H9 (cell line): ENCODE results near the gene GDI1. TPM values are rescaled to one million over a fixed set of nuclear protein-coding genes. Genes with fewer than 3 reads are reported as not detected.

Experiments used
- DNase-seq: peaks from one replicate; pipeline ENCODE4 v3.0.0-alpha.2; 2017
- H2AFZ ChIP-seq: one replicate; pipeline ENCODE4 v1.6.1; 2013; ENCODE audit warnings: mild to moderate bottlenecking, low read length, control low read depth, moderate library complexity
- H2AK5ac ChIP-seq: 2 replicates; pipeline ENCODE4 v1.6.1; 2013; ENCODE audit warnings: low read length, control low read depth, mixed read lengths; ENCODE audit not compliant: insufficient read length
- H2BK120ac ChIP-seq: one replicate; pipeline ENCODE4 v1.6.1; 2013; ENCODE audit warnings: low read depth, mild to moderate bottlenecking, low read length, control low read depth, inconsistent platforms; ENCODE audit not compliant: poor library complexity, severe bottlenecking
- H2BK12ac ChIP-seq: 2 replicates; pipeline ENCODE4 v1.6.1; 2013; ENCODE audit warnings: low read length, control low read depth, mixed read lengths, low read depth; ENCODE audit not compliant: insufficient read length
- H2BK15ac ChIP-seq: 2 replicates; pipeline ENCODE4 v1.6.1; 2013; ENCODE audit warnings: low read depth, low read length, control low read depth
- H2BK20ac ChIP-seq: one replicate; pipeline ENCODE4 v1.6.1; 2013; ENCODE audit warnings: low read depth, mild to moderate bottlenecking, low read length, control low read depth, inconsistent platforms; ENCODE audit not compliant: poor library complexity, severe bottlenecking
- H2BK5ac ChIP-seq: 2 replicates; pipeline ENCODE4 v1.6.1; 2013; ENCODE audit warnings: low read length, control low read depth, mixed read lengths; ENCODE audit not compliant: insufficient read length
- H3K14ac ChIP-seq: 2 replicates; pipeline ENCODE4 v1.6.1; 2013; ENCODE audit warnings: low read length, control low read depth; ENCODE audit not compliant: insufficient read depth
- H3K18ac ChIP-seq: 2 replicates; pipeline ENCODE4 v1.6.1; 2013; ENCODE audit warnings: low read depth, mild to moderate bottlenecking, mixed read lengths, low read length, control low read depth; ENCODE audit not compliant: insufficient read length
- H3K23ac ChIP-seq: 2 replicates; pipeline ENCODE4 v1.6.1; 2013; ENCODE audit warnings: low read length, control low read depth, mixed read lengths, low read depth; ENCODE audit not compliant: insufficient read length
- H3K23me2 ChIP-seq: 2 replicates; pipeline ENCODE4 v1.6.1; 2013; ENCODE audit warnings: low read depth, mild to moderate bottlenecking, mixed read lengths, low read length, control low read depth; ENCODE audit not compliant: insufficient read length, poor library complexity, severe bottlenecking
- H3K27ac ChIP-seq: 2 replicates; pipeline ENCODE4 v1.5.1; 2013; ENCODE audit warnings: low read length, control low read depth, mixed read lengths, low read depth; ENCODE audit not compliant: insufficient read length
- H3K27me3 ChIP-seq: 2 replicates; pipeline ENCODE4 v1.6.1; 2013; ENCODE audit warnings: low read length, control low read depth, inconsistent platforms; ENCODE audit not compliant: insufficient read depth
- H3K4ac ChIP-seq: 2 replicates; pipeline ENCODE4 v1.6.1; 2013; ENCODE audit warnings: low read depth, mild to moderate bottlenecking, control low read depth, inconsistent platforms, low read length, moderate library complexity
- H3K4me1 ChIP-seq: 2 replicates; pipeline ENCODE4 v1.6.1; 2013; ENCODE audit warnings: low read length, control low read depth, inconsistent platforms; ENCODE audit not compliant: insufficient read depth
- H3K4me2 ChIP-seq: 2 replicates; pipeline ENCODE4 v1.6.1; 2013; ENCODE audit warnings: low read length, control low read depth, mixed read lengths; ENCODE audit not compliant: insufficient read length, insufficient read depth
- H3K56ac ChIP-seq: 2 replicates; pipeline ENCODE4 v1.6.1; 2013; ENCODE audit warnings: low read depth, mild to moderate bottlenecking, mixed read lengths, low read length, control low read depth; ENCODE audit not compliant: insufficient read length
- H3K79me1 ChIP-seq: 2 replicates; pipeline ENCODE4 v1.6.1; 2013; ENCODE audit warnings: low read depth, mild to moderate bottlenecking, moderate library complexity, low read length, control low read depth, inconsistent platforms; ENCODE audit not compliant: insufficient read depth, poor library complexity, severe bottlenecking
- H3K79me2 ChIP-seq: 2 replicates; pipeline ENCODE4 v1.6.1; 2013; ENCODE audit warnings: low read length, control low read depth, inconsistent platforms; ENCODE audit not compliant: insufficient read depth
- H3K9ac ChIP-seq: 2 replicates; pipeline ENCODE4 v1.6.1; 2013; ENCODE audit warnings: low read length, control low read depth, mixed read lengths; ENCODE audit not compliant: insufficient read length; ENCODE audit errors: extremely low read depth
- H3K9me3 ChIP-seq: one replicate; pipeline ENCODE4 v1.6.1; 2013; ENCODE audit warnings: low read depth, low read length, inconsistent platforms; ENCODE audit not compliant: control insufficient read depth
- H3T11ph ChIP-seq: one replicate; pipeline ENCODE4 v1.6.1; 2013; ENCODE audit warnings: mild to moderate bottlenecking, low read length, control low read depth, inconsistent platforms
- H4K20me1 ChIP-seq: one replicate; pipeline ENCODE4 v1.6.1; 2013; ENCODE audit not compliant: control insufficient read depth, insufficient read length, insufficient read depth
- H4K5ac ChIP-seq: 2 replicates; pipeline ENCODE4 v1.6.1; 2013; ENCODE audit warnings: low read depth, mild to moderate bottlenecking, mixed read lengths, low read length, control low read depth; ENCODE audit not compliant: insufficient read length
- H4K8ac ChIP-seq: replicated peaks from 2 replicates; pipeline ENCODE4 v1.6.1; 2013; ENCODE audit warnings: low read length, control low read depth, mixed read lengths, low read depth; ENCODE audit not compliant: insufficient read length
- H4K91ac ChIP-seq: 2 replicates; pipeline ENCODE4 v1.6.1; 2013; ENCODE audit warnings: low read depth, mild to moderate bottlenecking, moderate library complexity, mixed read lengths, low read length, control low read depth; ENCODE audit not compliant: insufficient read length
- H3K27ac Mint-ChIP-seq, 3 experiments: 2 replicates in 2 of 3; 3 replicates in 1 of 3; pipeline ENCODE4 v1.8.0; 2020 to 2021; ENCODE audit warnings: mixed read lengths in 3 of 3, mild to moderate bottlenecking in 1 of 3, moderate library complexity in 1 of 3
- H3K27me3 Mint-ChIP-seq: 2 replicates; pipeline ENCODE4 v1.8.0; 2021; ENCODE audit warnings: low read depth, mild to moderate bottlenecking, moderate library complexity, mixed read lengths
- H3K36me3 Mint-ChIP-seq, 3 experiments: 2 replicates in 2 of 3; 3 replicates in 1 of 3; pipeline ENCODE4 v1.8.0; 2020 to 2021; ENCODE audit warnings: low read depth in 3 of 3, mixed read lengths in 3 of 3; ENCODE audit not compliant: insufficient read depth in 1 of 3
- H3K4me1 Mint-ChIP-seq, 2 experiments: 2 replicates each; pipeline ENCODE4 v1.8.0; 2020; ENCODE audit warnings: mixed read lengths in 2 of 2
- H3K4me3 Mint-ChIP-seq, 2 experiments: 2 replicates in 1 of 2; 3 replicates in 1 of 2; pipeline ENCODE4 v1.8.0; 2020 to 2021; ENCODE audit warnings: mild to moderate bottlenecking in 2 of 2, mixed read lengths in 2 of 2, moderate library complexity in 1 of 2
- H3K9me3 Mint-ChIP-seq, 2 experiments: 2 replicates in 1 of 2; 3 replicates in 1 of 2; pipeline ENCODE4 v1.8.0; 2020; ENCODE audit warnings: mild to moderate bottlenecking in 2 of 2, mixed read lengths in 2 of 2, moderate library complexity in 1 of 2
- CTCF ChIP-seq: fragments of 200-600 bp; sonication (generic); conservative IDR thresholded peaks from 3 replicates; pipeline ENCODE4 v1.8.0; 2021; ENCODE audit warnings: antibody characterized with exemption, mild to moderate bottlenecking
- WGBS: extraction: QIAGEN DNeasy Blood & Tissue Kit; methylation state at CpG from one replicate; pipeline ENCODE4 v1.1.7; 2013; ENCODE audit warnings: missing lambda C conversion rate, low lambda C conversion rate, mixed read lengths; ENCODE audit not compliant: insufficient read length; ENCODE audit errors: extremely low coverage; 5-methylcytosine and 5-hydroxymethylcytosine counted together
- total RNA-seq: library from RNA; stranded (reverse); gene quantifications from 2 replicates; pipeline ENCODE4 v1.2.1, GENCODE V29; 2021

The GDI1 gene
- total RNA-seq, 1 experiment from 2014 or later, result 111 TPM

- H4K91ac ChIP-seq, result no peak overlapping the region
- H3K27me3 Mint-ChIP-seq, result no peaks in the 10 kb centered on the region
Observed at GRCh38 chrX:154419688-154420401, 17.1 kb upstream of the GDI1 start.

More at GRCh38 chrX:154419688-154420401, 17.1 kb upstream of the GDI1 start:
- Histone ChIP-seq H3K56ac (no peak overlapping the region), H2BK12ac (no peak overlapping the region), H2AK5ac (no peak overlapping the region), H2BK15ac (no peak overlapping the region), H3K79me2 (no peaks in the 10 kb centered on the region), H3T11ph (no peak overlapping the region), H3K14ac (no peak overlapping the region), H3K9ac (no peak overlapping the region), H3K9me3 (peaks cover 34% of the 10 kb centered on the region), H4K20me1 (no peaks in the 10 kb centered on the region), H3K4ac (no peak overlapping the region), H2BK120ac (no peak overlapping the region), H3K23ac (no peak overlapping the region), H3K27me3 (no peaks in the 10 kb centered on the region), H3K18ac (no peak overlapping the region), H4K8ac (no peak overlapping the region), H3K4me2 (no peak overlapping the region), H3K79me1 (no peaks in the 10 kb centered on the region), H3K4me1 (no peaks in the 10 kb centered on the region), H4K5ac (no peak overlapping the region), H2BK5ac (no peak overlapping the region), H2AFZ (no peak overlapping the region), H3K27ac (no peak overlapping the region), H3K23me2 (no peaks in the 10 kb centered on the region), H2BK20ac (no peak overlapping the region)
- peaks cover 13 to 23% (median 16%) of the 10 kb centered on the region in 3 experiments for H3K36me3 Mint-ChIP-seq
- no peaks in the 10 kb centered on the region for H3K4me1 Mint-ChIP-seq
- no peak for DNase-seq
- no peak overlapping the region for H3K4me3 Mint-ChIP-seq
- no peak overlapping the region for H3K27ac Mint-ChIP-seq
- TF ChIP-seq CTCF, result no peak
- no CpG with 5 or more reads among the region's 19 CpGs for WGBS
- H3K9me3 Mint-ChIP-seq, result peaks cover 63 to 71% of the 10 kb centered on the region in 2 experiments
